GM12878 (cell line): ENCODE measurements around the gene SERPINB6. TPM values are rescaled to one million over a fixed set of nuclear protein-coding genes. Genes with fewer than 3 reads are reported as not detected.

Experiments
- ATAC-seq: fragments of 200-7000 bp; cut with Tn5 transposase; 3 replicates; pipeline ENCODE4 v1.9.1; 2020; ENCODE audit warnings: mild to moderate bottlenecking, moderate library complexity
- BruUV-seq: library from RNA; stranded (reverse); fragments of 400-500 nt; replicated peaks from 2 replicates; lab custom pipeline; 2021; lab: Mats Ljungman, UMichigan
- CTCF ChIA-PET: fragments of 300-600 bp; sonication (Branson Sonifier 250); formaldehyde crosslinking; extraction: SDS; loops from one replicate; lab custom pipeline; 2021; ENCODE audit warnings: inconsistent platforms; lab: Yijun Ruan, JAX
- POLR2A ChIA-PET: fragments of 350-600 bp; formaldehyde crosslinking; extraction: SDS; loops from one replicate; lab custom pipeline; 2021; ENCODE audit warnings: inconsistent platforms; lab: Charles Lee
- RAD21 ChIA-PET: fragments of 300-600 bp; sonication (Branson Sonifier 250); formaldehyde crosslinking; loops from one replicate; lab custom pipeline; 2023; ENCODE audit warnings: antibody characterized with exemption; ENCODE audit not compliant: unreplicated experiment; lab: Charles Lee
- SMC1A ChIA-PET: fragments of 300-600 bp; sonication (Branson Sonifier 250); formaldehyde crosslinking; loops from one replicate; lab custom pipeline; 2023; ENCODE audit not compliant: unreplicated experiment, uncharacterized antibody; lab: Charles Lee
- DNase-seq: peaks from one replicate; pipeline ENCODE4 v3.0.0-alpha.2; 2011; ENCODE audit warnings: low read depth, low spot score
- FAIRE-seq: peaks from 3 replicates; lab custom pipeline; 2011; peaks lifted over from hg19 to GRCh38; lab: Jason Lieb, UNC
- H2AFZ ChIP-seq: 2 replicates; pipeline ENCODE4 v1.6.0; 2011; ENCODE audit warnings: low read depth, low read length, control low read depth; ENCODE audit not compliant: control insufficient read depth
- H3K27ac ChIP-seq: 2 replicates; pipeline ENCODE4 v1.5.1; 2011; ENCODE audit warnings: control low read depth; ENCODE audit not compliant: control insufficient read depth, insufficient read depth
- H3K27me3 ChIP-seq, 2 experiments: replicated peaks in 1 of 2; 2 replicates each; pipeline versions ENCODE4 v1.6.0 to v1.6.1; 2011; ENCODE audit warnings: low read length in 1 of 2; ENCODE audit not compliant: control insufficient read depth in 2 of 2, insufficient read depth in 2 of 2
- H3K36me3 ChIP-seq, 2 experiments: 2 replicates each; pipeline ENCODE4 v1.5.1; 2011; ENCODE audit warnings: low read length in 1 of 2; ENCODE audit not compliant: control insufficient read depth in 2 of 2, insufficient read depth in 2 of 2
- H3K4me1 ChIP-seq: 2 replicates; pipeline ENCODE4 v1.6.1; 2011; ENCODE audit warnings: mild to moderate bottlenecking, low read length, moderate library complexity, mixed read lengths; ENCODE audit not compliant: control insufficient read depth, insufficient read depth
- H3K4me2 ChIP-seq: 2 replicates; pipeline ENCODE4 v1.6.0; 2011; ENCODE audit warnings: control low read depth; ENCODE audit not compliant: control insufficient read depth, insufficient read depth
- H3K4me3 ChIP-seq: fragments of 200-600 bp; sonication (generic); 2 replicates; pipeline ENCODE4 v1.5.1; 2016
- H3K79me2 ChIP-seq: 2 replicates; pipeline ENCODE4 v1.6.0; 2011; ENCODE audit warnings: low read length; ENCODE audit not compliant: control insufficient read depth, insufficient read depth
- H3K9ac ChIP-seq: 2 replicates; pipeline ENCODE4 v1.8.0; 2011; ENCODE audit warnings: low read length, control low read depth, mixed read lengths; ENCODE audit not compliant: control insufficient read depth, insufficient read depth
- H3K9me3 ChIP-seq: replicated peaks from 3 replicates; pipeline ENCODE4 v1.5.1; 2011; ENCODE audit warnings: mild to moderate bottlenecking, low read length; ENCODE audit not compliant: control insufficient read depth, insufficient read depth
- H4K20me1 ChIP-seq: 2 replicates; pipeline ENCODE4 v1.6.0; 2011; ENCODE audit not compliant: control insufficient read depth, insufficient read depth
- BRCA1 ChIP-seq: IDR thresholded peaks from 2 replicates; pipeline ENCODE4 v1.6.1; 2011; ENCODE audit warnings: low read depth, low read length, improper control_type of control experiment
- DPF2 ChIP-seq: fragments of 450-650 bp; IDR thresholded peaks from 2 replicates; pipeline ENCODE4 v1.6.1; 2017; ENCODE audit warnings: mild to moderate bottlenecking
- E2F4 ChIP-seq: IDR thresholded peaks from 2 replicates; pipeline ENCODE4 v1.6.1; 2012; ENCODE audit warnings: low read depth, low read length, improper control_type of control experiment
- E2F8 ChIP-seq: fragments of 450-650 bp; IDR thresholded peaks from 2 replicates; pipeline ENCODE4 v1.6.1; 2018; ENCODE audit warnings: mild to moderate bottlenecking, low read depth, moderate library complexity; ENCODE audit not compliant: partially characterized antibody
- EZH2 ChIP-seq: IDR thresholded peaks from 2 replicates; pipeline ENCODE4 v1.6.1; 2012; ENCODE audit warnings: low read depth, mild to moderate bottlenecking, control low read depth, inconsistent platforms, low read length, borderline replicate concordance; ENCODE audit not compliant: control insufficient read depth
- HDAC2 ChIP-seq: fragments of 200-600 bp; sonication (generic); IDR thresholded peaks from 2 replicates; pipeline ENCODE4 v1.6.1; 2017
- MXI1 ChIP-seq: fragments of 150-350 bp; IDR thresholded peaks from 2 replicates; pipeline ENCODE4 v1.6.1; 2011; ENCODE audit warnings: low read depth, mild to moderate bottlenecking, inconsistent platforms, low read length, improper control_type of control experiment
- MYB ChIP-seq: fragments of 150-350 bp; IDR thresholded peaks from 2 replicates; pipeline ENCODE4 v1.6.1; 2014; ENCODE audit warnings: mild to moderate bottlenecking, low read depth, low read length, borderline replicate concordance
- NKRF ChIP-seq: fragments of 450-650 bp; conservative IDR thresholded peaks from 2 replicates; pipeline ENCODE4 v1.6.1; 2017; ENCODE audit warnings: mild to moderate bottlenecking, moderate library complexity
- PAX5 ChIP-seq: IDR thresholded peaks from 2 replicates; pipeline ENCODE4 v1.6.1; 2011; ENCODE audit warnings: low read depth, low read length, borderline replicate concordance
- POLR2AphosphoS5 ChIP-seq: IDR thresholded peaks from 2 replicates; pipeline ENCODE4 v1.6.1; 2011; ENCODE audit warnings: mild to moderate bottlenecking, low read length, inconsistent platforms
- TCF12 ChIP-seq: IDR thresholded peaks from 2 replicates; pipeline ENCODE4 v1.6.1; 2011; ENCODE audit warnings: low read depth, mild to moderate bottlenecking, low read length
- ZNF384 ChIP-seq: IDR thresholded peaks from 2 replicates; pipeline ENCODE4 v1.6.1; 2012; ENCODE audit warnings: low read depth, mild to moderate bottlenecking, low read length, improper control_type of control experiment, borderline replicate concordance
- WGBS: methylation state at CpG from one replicate; pipeline ENCODE4 v1.1.6; 2016; ENCODE audit warnings: low lambda C conversion rate; ENCODE audit not compliant: insufficient replicate concordance, insufficient coverage; ENCODE audit errors: missing lambda C conversion rate; 5-methylcytosine and 5-hydroxymethylcytosine counted together
- in situ Hi-C: fragments of 300-500 bp; cut with MboI; formaldehyde crosslinking; loops from 9 replicates; pipeline ENCODE4 v1.14.3; 2018; ENCODE audit warnings: mixed read lengths
- intact Hi-C: fragments of 100-400 bp; cut with micrococcal nuclease; formaldehyde crosslinking; loops from one replicate; pipeline ENCODE4 v1.14.2; 2022; ENCODE audit not compliant: unreplicated experiment
- polyA plus RNA-seq, 11 experiments: library from polyadenylated mRNA; depleted of rRNA in 4 of 11; unstranded in 6 of 11; stranded (reverse) in 5 of 11; fragments of >200 nt; fragmentation: Nextera tagmentation in 4 of 11; fragmentation: Illumina TruSeq in 1 of 11; extraction: Ambion mirVana in 4 of 11; extraction: Trizol in 1 of 11; gene quantifications; 1 replicate in 1 of 11; 2 replicates in 10 of 11; pipeline versions ENCODE4 v1.2.1 to v1.2.3, GENCODE V29; 2011 to 2016; ENCODE audit warnings: inconsistent platforms in 2 of 11, missing spikeins in 2 of 11, low read depth in 1 of 11
- total RNA-seq, 4 experiments: library from RNA; depleted of rRNA in 3 of 4; stranded (reverse); fragments of >200 nt in 3 of 4; fragmentation: Illumina TruSeq in 1 of 4; extraction: Trizol in 1 of 4; gene quantifications; 2 replicates each; pipeline versions ENCODE4 v1.2.1 to v1.2.3, GENCODE V29; 2013 to 2021

SERPINB6 gene
- total and polyA plus RNA-seq, 10 of the 15 experiments (the other 5 are each of a cell fraction or from before 2014, with no cell fraction given), result 0.37 to 2.2 (median 0.68) TPM; not detected in 1

- Histone ChIP-seq H3K4me1 (no peaks in the 10 kb centered on the region), H3K9ac (no peak overlapping the region), H3K9me3 (peaks cover 1% of the 10 kb centered on the region; the same call in 1 of the 3 replicates), H3K36me3 (no peaks in the 10 kb centered on the region), H3K27ac (no peak overlapping the region), H3K27me3 (peaks cover 6 to 8% of the 10 kb centered on the region in 2 experiments), H3K4me2 (no peak overlapping the region), H2AFZ (no peak overlapping the region), H3K4me3 (no peak overlapping the region), H4K20me1 (no peaks in the 10 kb centered on the region), H3K79me2 (no peaks in the 10 kb centered on the region)
- FAIRE-seq (no peak), ATAC-seq (no peak), DNase-seq (no peak)
- 76% methylated on average over 8 of the region's 8 CpGs for WGBS
- in situ Hi-C loops (no loop called here), intact Hi-C loops (loop anchor here (1.0 kb wide), 1 partner anchor 38 kb away; no protein-coding TSS in a partner anchor)
- BruUV-seq, result no TSS peak
- ChIA-PET RAD21 (interaction anchor here (0.9 to 1.4 kb wide), 4 partner anchors 16 to 184 kb away, joined by 3 to 15 read pairs (median 4); no protein-coding TSS in a partner anchor), CTCF (interaction anchor here (0.9 to 2.4 kb wide), 21 partner anchors 11 to 1356 kb away, joined by 3 to 55 read pairs (median 6); no protein-coding TSS in a partner anchor), SMC1A (interaction anchor here (0.6 to 2.3 kb wide), 13 partner anchors 14 to 772 kb away, joined by 3 to 10 read pairs (median 3); no protein-coding TSS in a partner anchor), POLR2A (no interaction called here)
- TF ChIP-seq EZH2, result no peak
- TF ChIP-seq TCF12, result no peak
- TF ChIP-seq DPF2, result no peak
- no peak for TF ChIP-seq E2F4
- TF ChIP-seq HDAC2, result no peak
- no peak for TF ChIP-seq BRCA1
- no peak for TF ChIP-seq MYB
- TF ChIP-seq POLR2AphosphoS5, result no peak
- no peak for TF ChIP-seq ZNF384
- no peak for TF ChIP-seq NKRF
- TF ChIP-seq PAX5, result no peak
- no peak for TF ChIP-seq MXI1
- no peak for TF ChIP-seq E2F8
Measured at GRCh38 chr6:2951728-2952127, 19.6 kb downstream of the SERPINB6 start.
